Epithelial cell of proximal tubule (primary cell): ENCODE data around the gene CDH4. TPM values are rescaled to one million over a fixed set of nuclear protein-coding genes. Genes with fewer than 3 reads are reported as not detected.

Experiments
- DNase-seq: peaks from one replicate; pipeline ENCODE4 v3.0.0-alpha.2; 2011; ENCODE audit warnings: low read depth
- H3K4me3 ChIP-seq: 2 replicates; pipeline ENCODE4 v1.5.1; 2011; ENCODE audit warnings: low read depth, mild to moderate bottlenecking, low read length
- total RNA-seq: library from RNA; depleted of rRNA; stranded (reverse); fragments of >200 nt; gene quantifications from 2 replicates; pipeline ENCODE4 v1.2.3, GENCODE V29; 2015
- TF ChIP-seq, protein P1 (sequence below): conservative IDR thresholded peaks from 2 replicates; pipeline ENCODE4 v1.5.1; 2012; ENCODE audit warnings: low read depth, mild to moderate bottlenecking, low read length

Gene CDH4
- total RNA-seq, 1 donor from 2014 or later: 17.1 TPM

DNA sequence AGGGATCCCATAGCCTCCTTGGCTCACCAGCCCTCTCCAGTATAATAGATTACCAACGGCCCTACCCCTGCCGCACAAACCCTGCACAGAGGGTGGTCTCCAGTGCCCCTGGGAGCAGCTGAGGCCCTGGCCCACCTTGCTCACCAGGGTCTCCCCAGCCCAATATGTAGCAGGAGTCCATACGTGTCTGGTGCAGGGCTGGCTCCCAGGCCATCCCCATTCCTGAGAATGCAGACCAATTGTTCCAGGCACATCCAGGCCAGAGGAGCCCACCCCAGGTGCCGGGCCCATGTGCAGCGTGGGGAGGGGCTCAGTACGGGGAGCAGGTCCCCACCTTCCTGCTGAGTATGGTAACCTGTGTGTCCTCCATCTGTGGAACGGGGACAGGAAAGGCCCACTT lies 561.7 kb downstream of the CDH4 start:
- TF ChIP-seq, protein P1, sequence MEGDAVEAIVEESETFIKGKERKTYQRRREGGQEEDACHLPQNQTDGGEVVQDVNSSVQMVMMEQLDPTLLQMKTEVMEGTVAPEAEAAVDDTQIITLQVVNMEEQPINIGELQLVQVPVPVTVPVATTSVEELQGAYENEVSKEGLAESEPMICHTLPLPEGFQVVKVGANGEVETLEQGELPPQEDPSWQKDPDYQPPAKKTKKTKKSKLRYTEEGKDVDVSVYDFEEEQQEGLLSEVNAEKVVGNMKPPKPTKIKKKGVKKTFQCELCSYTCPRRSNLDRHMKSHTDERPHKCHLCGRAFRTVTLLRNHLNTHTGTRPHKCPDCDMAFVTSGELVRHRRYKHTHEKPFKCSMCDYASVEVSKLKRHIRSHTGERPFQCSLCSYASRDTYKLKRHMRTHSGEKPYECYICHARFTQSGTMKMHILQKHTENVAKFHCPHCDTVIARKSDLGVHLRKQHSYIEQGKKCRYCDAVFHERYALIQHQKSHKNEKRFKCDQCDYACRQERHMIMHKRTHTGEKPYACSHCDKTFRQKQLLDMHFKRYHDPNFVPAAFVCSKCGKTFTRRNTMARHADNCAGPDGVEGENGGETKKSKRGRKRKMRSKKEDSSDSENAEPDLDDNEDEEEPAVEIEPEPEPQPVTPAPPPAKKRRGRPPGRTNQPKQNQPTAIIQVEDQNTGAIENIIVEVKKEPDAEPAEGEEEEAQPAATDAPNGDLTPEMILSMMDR: no peak
- no peak for DNase-seq
- no peak overlapping the region for H3K4me3 ChIP-seq

DNA sequence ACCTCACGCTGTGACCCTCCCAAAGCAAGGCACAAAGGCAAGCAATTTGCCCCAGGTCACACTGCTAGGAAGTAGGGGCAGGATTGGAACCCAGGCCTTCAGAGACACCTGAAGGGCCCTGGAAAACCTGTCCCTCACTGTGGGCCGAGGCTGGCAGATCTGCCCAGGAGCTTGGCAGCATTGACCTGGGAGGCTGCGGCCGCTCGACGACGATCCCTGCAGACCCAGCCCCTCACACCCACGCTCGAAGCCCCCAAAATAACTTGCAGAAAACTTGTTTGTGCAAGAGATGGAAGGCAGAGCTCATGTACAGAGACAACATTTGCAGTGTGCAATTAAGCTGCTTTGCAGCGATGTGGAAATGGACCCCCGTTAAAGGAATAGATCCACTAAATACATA lies 562.2 kb downstream of the CDH4 start:
- no peak for DNase-seq
- TF ChIP-seq, protein P1: no peak
- no peak overlapping the region for H3K4me3 ChIP-seq

DNA sequence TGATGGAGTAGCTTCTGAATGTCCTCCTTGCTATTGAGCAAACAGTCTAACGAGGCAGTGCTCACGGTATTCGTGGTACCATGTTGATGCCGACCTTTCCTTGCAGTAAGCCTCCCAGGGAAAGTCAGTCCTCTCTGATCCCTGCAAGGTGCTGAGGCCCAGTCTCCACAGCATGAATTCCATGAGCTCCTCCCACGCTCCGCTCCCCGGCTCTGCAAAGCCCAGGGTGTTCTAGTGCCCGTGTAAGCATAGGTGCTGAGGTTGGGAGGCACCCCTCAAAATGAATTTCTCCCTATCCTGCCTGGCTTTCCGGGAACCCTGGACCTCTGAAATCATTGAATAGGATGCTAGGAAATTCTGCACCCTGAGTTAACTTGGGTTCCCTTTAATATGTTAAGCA lies 562.7 kb downstream of the CDH4 start:
- TF ChIP-seq, protein P1: no peak
- no peak overlapping the region for H3K4me3 ChIP-seq
- no peak for DNase-seq

DNA sequence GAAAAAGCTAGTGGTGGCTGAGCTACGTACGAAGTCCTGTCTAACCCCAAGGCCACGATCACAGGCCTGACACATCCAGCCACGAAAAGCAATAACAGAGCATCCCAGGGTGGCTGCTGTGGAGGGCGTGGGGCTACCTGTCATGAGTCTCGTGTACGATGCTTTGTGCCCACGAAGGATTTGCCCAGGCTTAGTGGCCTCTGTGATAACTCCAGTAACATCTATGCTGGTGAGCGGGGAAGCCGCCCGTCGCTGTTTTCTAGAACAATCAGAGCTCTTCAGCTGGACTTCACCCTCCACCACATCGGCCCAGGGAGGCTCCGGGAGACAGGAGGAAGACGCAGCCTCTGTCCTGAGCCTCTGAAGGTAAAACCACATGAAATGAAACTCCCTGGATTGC lies 563.1 kb downstream of the CDH4 start:
- DNase-seq: no peak
- TF ChIP-seq, protein P1: no peak
- no peak overlapping the region for H3K4me3 ChIP-seq

DNA sequence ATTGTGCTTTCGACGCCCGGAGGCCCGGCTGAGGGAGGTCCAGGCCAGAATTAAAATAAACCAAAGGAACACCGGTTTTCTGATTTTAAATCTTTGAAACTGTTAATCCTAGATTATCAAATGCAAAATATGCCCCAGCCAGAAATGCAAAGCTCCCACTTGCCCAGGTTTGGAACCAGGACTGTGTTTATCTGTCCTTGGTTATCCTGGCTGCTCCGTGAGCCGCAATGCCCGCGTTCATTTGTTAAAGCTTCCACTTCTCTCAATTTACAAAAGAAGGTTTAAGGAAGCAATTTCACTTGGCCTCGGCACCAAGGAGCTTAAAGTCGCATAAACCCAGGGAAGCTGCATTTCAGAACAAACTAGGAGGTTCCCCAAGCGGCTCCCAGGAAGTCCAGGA lies 563.6 kb downstream of the CDH4 start:
- TF ChIP-seq, protein P1: no peak
- no peak overlapping the region for H3K4me3 ChIP-seq
- no peak for DNase-seq

DNA sequence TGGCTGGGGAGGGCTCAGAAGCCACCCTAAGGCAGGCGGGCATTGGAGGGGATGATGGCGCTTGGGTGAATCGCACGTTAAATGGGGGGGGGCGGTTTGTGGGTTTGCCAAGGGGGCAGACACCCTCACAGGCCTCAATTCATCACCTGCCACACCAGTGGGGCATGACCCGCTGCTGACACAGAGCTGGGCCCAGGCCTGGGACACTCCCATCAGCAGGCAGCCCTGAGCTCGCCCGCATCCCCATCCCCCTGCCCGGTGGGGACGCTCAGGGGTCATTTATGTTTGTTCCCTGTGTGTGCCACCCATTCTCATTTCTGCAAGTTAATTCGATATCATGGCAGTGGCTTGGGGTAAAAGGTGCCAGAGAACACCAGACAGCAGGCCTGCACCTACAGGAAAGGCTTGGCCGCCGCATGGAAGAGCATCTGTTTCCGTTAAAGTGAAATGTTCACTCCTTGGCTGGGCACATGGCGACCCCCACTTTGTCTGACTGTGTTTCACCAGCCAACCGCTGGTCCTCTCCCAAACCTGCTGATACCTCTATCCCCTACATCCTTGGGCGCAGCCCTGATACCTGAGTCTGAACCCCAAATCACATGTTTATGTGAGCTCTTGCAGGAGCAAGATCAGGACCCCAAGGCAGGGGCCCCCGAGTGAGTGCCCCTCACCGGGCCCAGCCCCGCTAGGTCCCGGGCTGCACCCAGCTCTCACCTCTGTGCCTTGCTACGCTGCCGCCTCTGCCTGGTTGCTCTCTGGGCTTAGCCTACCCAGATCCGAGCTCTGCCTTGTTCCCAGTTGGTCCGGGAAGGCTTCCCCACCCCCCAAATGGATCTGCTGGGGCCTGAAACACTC lies 564.8 kb downstream of the CDH4 start:
- no peak overlapping the region for H3K4me3 ChIP-seq
- no peak for DNase-seq
- TF ChIP-seq, protein P1: no peak

DNA sequence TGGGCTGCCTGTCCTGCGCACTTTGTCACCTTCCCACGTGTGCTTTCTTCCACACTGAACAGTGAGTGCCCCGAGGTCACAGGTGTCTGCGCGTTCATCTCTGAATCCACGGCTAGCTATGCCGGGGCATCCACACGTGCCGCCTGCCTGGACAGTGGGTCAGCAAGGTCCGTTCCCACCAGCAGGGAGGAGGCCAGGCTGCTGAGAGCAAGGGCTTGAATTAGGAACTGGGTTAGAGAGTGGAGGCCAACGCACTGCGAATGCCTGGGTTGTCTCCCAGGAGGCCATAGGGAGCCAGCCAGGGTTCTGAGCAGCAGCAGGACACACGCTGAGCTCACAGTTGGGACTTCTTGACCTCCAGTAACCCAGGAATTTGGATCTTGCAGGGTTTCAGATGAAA lies 565.5 kb downstream of the CDH4 start:
- DNase-seq: no peak
- H3K4me3 ChIP-seq: no peak overlapping the region
- TF ChIP-seq, protein P1: no peak
